DMS53 treated with DMSO at 0.1 percent for 48 hours (cell line): ENCODE measurements around the gene PCNX3.

Source experiments
- DNase-seq: peaks from one replicate; lab custom pipeline; 2025; ENCODE audit not compliant: unreplicated experiment; lab: John Stamatoyannopoulos, UW

PCNX3 gene

DNA sequence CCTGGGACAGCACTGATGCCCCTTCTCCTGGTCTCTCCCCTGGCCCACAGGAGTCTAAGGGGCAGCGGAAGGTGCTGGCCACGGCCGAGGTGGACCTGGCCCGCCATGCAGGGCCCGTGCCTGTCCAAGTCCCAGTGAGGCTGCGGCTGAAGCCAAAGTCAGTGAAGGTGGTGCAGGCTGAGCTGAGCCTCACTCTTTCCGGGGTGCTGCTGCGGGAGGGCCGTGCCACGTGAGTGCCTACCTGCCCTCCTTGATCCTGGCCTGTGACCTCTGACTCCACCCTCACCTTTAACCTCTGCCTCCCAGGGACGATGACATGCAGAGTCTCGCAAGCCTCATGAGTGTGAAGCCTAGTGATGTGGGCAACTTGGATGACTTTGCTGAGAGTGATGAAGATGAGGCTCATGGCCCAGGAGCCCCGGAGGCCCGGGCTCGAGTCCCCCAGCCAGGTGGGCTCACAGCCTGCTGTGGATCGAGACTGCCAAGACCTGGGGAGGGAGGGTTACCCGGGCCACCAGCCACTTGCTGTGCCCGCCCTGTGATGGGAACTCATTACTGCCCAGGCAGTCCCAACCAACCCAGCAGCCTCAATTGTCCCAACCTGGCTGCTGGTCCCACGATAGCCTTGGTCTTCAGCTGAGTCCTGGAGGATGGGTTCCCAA lies 35.4 kb upstream of the PCNX3 start:
- no peak for DNase-seq

DNA sequence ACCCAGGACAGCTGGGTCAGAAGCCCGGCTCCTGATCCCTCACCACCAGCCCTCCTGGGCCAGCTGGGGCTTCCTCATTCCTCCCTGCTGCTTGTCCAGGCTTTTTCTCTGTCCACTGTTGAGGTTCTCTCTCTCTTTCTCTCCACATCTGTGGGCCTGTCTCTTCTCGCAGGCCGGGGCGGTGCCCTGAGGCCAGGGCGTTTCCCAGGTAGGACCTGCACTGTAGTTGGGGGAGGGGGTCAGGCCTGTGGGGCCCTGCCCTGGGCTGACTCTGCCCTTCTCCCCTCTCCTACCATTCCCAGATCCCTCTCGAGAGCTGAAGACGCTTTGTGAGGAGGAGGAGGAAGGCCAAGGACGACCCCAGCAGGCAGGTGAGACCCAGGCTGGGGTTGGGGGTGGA lies 34.8 kb upstream of the PCNX3 start:
- DNase-seq: no peak

DNA sequence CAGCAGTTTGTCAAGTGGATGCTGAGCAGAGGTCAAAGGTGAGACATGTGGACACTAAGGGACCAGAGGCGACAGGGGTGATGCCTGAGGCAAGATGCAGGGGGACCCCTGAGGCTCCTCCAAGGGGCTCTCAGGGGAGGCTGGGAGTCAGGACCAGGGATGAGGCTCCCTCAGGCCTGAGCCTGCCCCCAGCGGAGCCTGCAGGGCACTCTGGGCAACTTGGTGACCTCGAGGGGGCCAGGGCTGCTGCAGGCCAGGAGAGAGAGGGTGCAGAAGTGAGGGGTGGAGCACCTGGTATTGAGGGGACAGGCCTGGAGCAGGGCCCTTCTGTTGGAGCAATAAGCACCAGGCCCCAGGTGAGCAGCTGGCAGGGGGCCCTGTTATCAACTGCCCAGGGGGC lies 33.6 kb upstream of the PCNX3 start:
- no peak for DNase-seq

DNA sequence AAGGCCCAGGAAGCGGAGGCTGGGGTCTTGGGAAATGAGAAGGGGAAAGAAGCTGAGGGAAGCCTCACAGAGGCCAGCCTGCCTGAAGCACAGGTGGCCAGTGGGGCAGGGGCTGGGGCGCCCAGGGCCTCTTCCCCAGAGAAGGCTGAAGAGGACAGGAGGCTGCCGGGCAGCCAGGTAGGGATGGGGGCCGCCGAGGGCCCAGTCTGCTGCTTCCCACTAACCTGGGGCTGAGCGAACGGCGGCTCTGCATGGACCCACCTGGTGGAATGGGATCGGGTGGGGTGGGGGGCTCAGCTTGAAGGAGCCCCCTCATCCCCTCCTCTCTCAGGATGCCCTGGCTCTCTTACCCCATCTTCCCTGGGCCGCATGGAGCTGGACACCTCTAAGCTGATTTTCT lies 32.0 kb upstream of the PCNX3 start:
- no peak for DNase-seq

DNA sequence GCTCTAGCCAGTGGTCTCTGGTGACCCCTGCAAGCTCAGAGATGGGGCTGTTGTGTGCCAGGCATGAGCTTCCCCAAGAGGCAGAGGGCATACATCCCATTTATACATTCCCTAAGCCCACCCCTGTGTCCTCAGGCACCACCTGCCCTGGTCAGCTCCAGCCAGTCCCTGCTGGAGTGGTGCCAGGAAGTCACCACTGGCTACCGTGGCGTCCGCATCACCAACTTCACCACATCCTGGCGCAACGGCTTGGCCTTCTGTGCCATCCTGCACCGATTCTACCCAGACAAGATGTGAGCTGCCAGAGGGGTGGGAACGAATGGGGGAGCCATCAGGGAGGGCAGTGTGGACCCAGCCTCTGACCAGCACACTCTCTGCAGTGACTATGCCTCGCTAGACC lies 31.5 kb upstream of the PCNX3 start:
- no peak for DNase-seq

GRCh38 chr11:65584723-65585171 lies 30.8 kb upstream of the PCNX3 start:
- DNase-seq: no peak

DNA sequence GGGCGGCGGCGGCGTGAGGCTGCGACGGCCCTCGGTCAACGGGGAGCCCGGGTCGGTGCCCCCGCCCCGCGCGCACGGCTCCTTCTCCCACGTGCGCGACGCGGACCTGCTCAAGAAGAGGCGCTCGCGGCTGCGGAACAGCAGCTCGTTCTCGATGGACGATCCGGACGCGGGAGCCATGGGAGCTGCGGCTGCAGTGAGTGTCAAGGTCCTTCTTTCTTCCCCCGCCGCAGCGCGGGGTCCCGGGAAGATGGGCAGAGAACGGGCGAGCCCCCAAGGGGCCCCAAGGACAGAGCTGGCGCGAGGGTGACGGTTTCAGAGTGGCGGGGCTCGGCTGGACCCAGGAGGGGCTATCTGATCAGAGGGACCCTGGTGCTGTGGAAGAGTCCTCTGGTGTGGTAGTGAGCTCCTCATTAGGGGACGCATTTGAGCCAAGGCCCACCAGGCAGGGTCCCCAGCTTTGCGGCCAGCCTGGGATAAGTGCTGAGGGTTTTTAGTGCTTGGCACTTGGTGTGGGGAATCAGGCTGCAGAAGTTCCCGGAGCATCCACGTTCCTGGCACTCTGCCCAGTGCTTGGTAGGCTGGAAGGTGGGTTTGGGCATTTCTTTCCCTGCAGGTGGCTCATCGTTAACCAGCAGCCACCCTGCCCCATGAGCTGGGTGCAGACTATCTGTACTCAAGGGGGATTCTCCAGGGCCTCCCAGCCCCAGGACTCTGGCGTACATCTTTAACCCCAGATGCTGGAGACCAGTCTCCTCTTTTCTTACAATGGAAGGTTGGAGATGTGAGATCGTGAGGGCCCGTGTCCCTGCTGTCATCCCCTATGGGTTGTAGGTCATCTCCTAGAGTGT lies 30.0 kb upstream of the PCNX3 start:
- DNase-seq: no peak

DNA sequence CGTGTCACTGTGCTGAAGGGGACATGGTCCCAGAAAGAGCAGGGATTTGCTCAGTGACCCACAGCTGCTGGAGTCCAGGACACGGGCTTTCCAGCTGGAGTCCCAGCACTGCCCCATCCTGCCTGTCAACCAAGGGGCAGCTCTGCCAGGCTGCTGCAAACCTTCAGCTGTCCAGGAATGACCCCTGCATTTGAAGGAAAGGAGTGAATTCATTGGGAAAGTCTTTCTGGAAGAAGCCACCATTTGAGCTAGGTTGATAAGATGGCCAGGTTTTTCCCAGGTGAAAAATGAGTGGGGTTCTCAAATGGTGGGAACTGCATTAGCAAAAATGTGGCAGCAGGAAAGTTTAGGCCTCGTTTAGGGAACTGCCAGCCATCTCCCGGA lies 29.3 kb upstream of the PCNX3 start:
- no peak for DNase-seq

DNA sequence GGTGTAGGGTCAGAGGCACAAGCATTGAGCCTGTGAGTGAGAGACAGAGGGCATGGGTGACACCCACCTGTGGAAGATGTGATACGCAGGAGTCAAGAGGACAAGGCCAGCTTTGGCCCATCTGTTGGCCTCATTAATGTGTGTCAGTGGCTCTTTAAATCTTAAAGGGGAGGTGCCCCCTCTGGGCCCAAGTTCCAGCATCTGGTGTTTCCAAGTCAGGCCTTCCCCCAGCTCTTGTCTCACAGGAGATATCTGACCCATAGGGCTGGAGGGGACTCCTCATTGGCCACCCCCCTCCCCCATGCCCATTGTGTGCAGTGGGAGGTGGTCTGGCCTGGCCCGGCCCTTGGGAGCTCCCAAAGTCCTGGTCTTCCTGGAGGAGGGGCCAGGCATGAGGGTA lies 28.9 kb upstream of the PCNX3 start:
- no peak for DNase-seq

GRCh38 chr11:65588199-65589054 lies 27.1 kb upstream of the PCNX3 start:
- DNase-seq: no peak

DNA sequence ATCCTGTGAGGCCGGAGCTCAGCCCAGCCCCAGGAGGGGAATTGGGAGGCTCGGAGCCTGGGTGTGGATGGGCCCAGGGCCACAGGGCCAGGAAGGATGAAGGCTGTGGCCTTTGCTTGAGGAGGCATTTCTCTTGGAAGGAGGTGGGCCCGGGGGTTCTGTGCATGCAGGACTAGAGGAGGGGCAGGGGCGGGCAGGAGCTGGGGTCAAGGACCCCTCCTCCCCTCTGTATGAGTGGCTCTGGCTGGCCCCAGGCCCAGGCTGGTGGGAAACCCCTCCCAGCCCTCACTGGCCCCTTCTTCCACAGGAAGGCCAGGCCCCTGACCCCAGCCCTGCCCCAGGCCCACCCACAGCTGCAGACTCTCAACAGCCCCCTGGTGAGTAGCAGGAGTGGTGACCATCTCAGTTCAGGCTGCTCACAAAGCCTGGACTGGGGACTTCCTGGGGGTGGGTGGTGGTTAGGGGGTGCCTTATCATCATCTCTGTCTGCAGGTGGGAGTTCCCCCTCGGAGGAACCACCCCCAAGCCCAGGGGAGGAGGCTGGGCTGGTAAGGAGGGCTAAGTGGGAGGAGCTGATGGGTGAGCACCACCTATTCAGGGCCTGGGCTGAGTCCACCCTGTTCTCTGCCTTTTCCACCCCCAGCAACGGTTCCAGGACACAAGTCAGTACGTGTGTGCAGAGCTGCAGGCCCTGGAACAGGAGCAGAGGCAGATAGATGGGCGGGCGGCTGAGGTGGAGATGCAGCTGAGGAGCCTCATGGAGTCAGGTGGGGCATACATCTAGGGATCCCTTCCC lies 25.9 kb upstream of the PCNX3 start:
- no peak for DNase-seq

DNA sequence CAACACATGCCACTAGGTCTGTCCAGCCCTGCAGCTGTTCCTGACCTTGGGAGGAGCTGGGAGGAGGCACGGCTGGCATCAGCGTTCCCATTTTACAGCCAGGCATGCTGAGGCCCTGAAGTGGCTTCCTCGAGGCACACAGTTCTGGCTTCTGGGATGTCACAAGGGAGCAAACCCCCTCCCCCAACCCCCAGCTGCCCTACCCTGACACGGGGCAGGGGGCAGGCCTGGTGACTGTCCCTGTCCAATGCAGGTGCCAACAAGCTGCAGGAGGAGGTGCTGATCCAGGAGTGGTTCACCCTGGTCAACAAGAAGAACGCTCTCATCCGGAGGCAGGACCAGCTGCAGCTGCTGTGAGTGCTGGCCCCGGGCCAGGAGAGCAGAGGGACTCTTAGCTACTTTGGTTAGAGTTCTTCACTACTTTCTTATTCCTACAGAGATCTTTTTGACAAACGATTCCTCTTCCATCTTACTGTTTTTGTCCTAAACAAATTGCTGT lies 25.3 kb upstream of the PCNX3 start:
- DNase-seq: peak; percentile 71

GRCh38 chr11:65591939-65592857 lies 23.4 kb upstream of the PCNX3 start:
- DNase-seq: peak; percentile 12

DNA sequence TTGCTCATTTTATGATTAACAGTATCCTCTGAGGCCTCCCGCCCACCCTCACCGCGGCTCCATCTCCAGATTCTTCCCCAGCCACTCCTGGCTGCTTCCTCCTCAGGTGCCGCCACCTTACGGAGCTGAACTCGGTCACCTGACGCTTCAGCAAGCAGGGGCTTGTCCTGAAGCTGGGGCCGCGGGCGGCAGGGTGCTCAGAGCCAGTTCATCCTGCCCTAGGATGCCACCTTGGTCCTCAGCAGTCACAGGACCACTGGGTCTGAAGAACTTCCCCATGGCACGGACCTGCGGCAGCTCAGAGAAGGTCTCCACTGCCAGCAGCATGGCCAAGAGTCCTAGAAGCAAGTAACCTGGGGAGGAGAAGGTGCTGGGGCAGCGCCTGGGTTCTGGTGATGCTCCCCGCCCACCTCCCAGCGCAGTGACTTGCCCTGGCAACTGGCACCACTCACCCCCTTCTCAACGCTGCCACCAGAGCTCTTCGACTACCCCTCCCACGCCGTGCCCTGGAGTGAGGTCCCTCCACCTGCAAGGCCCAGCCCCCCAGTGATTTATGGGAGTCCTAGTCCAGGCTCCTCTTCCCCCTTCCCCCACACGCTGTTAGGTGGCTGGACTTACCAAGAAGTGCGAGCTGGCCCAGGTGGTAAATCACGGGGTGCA lies 22.6 kb upstream of the PCNX3 start:
- DNase-seq: no peak

GRCh38 chr11:65593518-65594414 lies 21.8 kb upstream of the PCNX3 start:
- DNase-seq: peak; percentile 18

GRCh38 chr11:65595131-65595530 lies 20.4 kb upstream of the PCNX3 start:
- no peak for DNase-seq

DNA sequence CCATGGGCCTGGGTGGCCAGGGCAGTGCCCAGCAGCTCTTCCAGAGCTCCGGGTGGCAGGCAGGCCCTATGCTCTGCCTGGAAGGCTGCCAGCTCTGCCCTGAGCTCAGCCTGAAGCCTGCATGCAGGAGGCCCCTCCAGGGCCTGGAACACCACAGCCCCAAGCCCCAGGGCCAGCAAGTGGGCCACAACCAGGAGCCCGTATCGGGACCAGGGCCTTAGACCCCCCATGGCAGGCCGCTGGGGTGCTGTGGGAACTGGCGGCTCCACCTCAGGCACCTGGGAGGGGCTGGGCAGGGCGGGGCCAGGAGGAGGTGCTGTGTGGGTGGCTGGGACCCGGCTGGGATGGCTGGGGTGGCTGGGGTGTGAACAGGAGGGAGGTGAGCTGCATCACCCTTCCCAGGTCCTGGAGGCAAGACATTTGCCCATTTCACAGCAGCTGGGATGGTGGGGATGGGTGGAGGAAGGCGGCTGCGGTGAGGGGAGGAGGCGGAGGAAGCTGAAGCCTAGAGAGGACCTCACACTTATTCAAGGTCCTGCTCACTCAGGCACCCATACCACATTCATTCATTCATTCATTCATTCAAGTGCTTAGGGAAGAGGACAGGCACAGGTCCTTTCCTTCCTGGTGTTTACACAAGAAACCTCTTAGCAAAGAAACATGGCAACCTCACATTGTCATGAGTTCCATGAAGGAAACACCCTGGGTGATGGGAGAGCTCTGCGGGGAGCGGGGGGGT lies 19.9 kb upstream of the PCNX3 start, which contains the start of gene KCNK7:
TSS of gene KCNK7 (minus strand) at position 258 of the 739 bp plus-strand sequence. CDS start at position 230, 28 bp downstream.
- DNase-seq: no peak
